NB4 (cell line): ENCODE data around the gene ABT1.

Experiments used
- CTCF ChIP-seq: IDR thresholded peaks from one replicate; pipeline ENCODE4 v1.5.1; 2012; ENCODE audit warnings: low read depth, low read length
- MAX ChIP-seq: IDR thresholded peaks from 2 replicates; pipeline ENCODE4 v1.6.1; 2011; ENCODE audit warnings: low read depth, low read length
- MYC ChIP-seq: IDR thresholded peaks from 2 replicates; pipeline ENCODE4 v1.6.1; 2011; ENCODE audit warnings: low read depth, low read length
- POLR2A ChIP-seq: IDR thresholded peaks from 2 replicates; pipeline ENCODE4 v1.6.1; 2011; ENCODE audit warnings: mild to moderate bottlenecking; ENCODE audit not compliant: insufficient read length; ENCODE audit errors: extremely low read depth

GRCh38 chr6:26646074-26646473 is 49.3 kb downstream of the ABT1 start:
- TF ChIP-seq CTCF = no peak
- TF ChIP-seq MAX = no peak
- TF ChIP-seq MYC = no peak
- no peak for TF ChIP-seq POLR2A
